Bone marrow (tissue), 2 donors: ENCODE results near the gene SLC39A11.
A peak's percentile ranks its signal among the peaks of the same experiment; 100 is the strongest.
"Not testable (repeated sequence)": the region's sequence is repeated elsewhere in the genome, so short reads cannot be mapped to it uniquely, and the experiment has no call there.

ENCODE experiments used
- DNase-seq, 2 donors: peaks; one replicate each; lab custom pipeline; 2025; lab: John Stamatoyannopoulos, UW

Gene SLC39A11

GRCh38 chr17:73107191-73107590, 14.7 kb upstream of the SLC39A11 start:
- no peak for DNase-seq

DNA sequence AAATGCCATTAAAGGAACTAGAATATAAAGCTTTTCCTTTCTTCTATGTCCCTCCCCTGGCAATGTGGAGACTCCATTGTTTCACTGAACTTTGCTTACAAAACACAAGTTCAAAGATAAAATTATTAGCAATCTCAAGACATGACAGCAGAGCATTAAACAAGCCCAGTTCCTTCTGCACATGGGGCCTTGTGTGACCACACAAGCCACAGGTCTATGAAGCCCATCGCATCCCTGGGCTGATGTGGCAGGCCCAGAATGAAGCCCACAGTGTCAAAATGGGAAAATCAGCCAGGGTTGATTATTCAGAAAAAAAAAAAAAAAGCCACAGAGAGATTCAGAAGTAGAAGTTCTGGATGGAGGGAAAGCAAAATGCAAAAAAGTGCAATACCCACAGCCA, 12.9 kb upstream of the SLC39A11 start:
- DNase-seq, result no peak

GRCh38 chr17:73104450-73104849, 12.0 kb upstream of the SLC39A11 start:
- no peak for DNase-seq

DNA sequence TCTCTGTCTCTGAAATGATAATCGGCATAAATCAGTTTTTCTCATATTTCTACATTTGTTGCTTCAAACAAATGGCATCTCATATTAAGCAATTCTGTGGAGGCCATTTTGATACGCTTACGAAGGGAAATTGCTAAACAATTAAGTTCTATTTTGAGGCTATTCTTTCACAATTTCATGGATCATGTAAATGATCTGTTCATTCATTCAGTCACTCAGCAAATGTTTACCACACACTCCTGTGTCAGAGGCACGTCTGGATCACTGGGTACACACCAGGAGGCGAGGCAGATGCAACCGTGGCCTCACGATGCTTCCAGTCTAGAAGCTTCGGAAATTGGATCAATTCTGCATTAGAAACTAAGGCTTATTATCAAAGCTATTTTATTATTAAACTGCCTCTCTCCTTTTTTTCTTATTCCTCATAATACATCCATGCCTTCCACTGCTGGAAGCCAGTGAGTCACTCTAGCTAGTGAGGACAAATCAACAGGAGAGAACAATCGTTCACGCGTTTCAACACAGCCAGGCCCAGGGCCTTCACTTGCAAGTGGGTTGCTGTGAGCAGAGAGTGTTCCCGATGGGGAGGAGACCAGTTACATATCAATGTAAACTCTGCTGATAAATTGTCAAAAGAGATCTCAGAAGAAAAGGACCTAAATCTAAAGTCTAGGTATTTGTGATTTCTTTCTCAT, 11.3 kb upstream of the SLC39A11 start:
- DNase-seq, result peak in 1 of 2 donors; percentile 32

DNA sequence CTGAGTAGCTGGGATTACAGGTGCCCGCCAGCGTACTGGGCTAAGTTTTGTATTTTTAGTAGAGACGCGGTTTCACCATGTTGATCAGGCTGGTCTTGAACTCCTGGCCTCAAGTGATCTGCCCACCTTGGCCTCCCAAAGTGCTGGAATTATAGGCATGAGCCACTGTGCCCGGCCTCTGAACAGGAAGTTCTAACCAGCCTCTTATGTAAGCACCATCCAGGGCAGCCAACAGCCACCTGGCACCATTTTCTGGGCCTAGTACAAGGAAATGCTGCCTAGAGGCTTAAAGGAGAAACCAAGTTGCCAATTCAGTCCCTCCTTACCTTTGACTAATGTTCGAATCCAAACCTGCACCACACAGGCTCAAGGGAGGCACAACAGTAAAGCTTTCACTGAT, 8.5 kb upstream of the SLC39A11 start:
- no peak for DNase-seq

GRCh38 chr17:73100363-73100762, 7.9 kb upstream of the SLC39A11 start:
- DNase-seq, result no peak

- no peak for DNase-seq
These were observed 7.0 kb upstream of the SLC39A11 start for GRCh38 chr17:73099511-73099910.

DNA sequence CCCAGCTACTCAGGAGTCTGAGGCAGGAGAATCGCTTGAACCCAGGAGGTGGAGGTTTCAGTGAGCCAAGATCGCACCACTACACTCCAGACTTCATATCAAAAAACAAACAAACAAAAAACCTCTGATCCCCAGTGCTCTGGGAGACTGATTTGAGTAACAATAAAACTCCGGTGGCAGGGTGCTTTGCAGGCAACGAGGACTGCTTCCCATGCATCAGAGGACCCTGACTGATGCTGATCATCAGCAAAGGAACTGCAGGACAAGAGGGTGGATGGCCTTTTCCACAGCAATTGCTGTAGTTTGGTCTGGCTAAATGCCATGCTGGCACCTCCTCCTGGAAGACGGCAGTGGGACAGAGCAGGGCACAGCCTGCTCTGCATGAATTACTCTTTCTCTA, 6.4 kb upstream of the SLC39A11 start:
- DNase-seq, result no peak

DNA sequence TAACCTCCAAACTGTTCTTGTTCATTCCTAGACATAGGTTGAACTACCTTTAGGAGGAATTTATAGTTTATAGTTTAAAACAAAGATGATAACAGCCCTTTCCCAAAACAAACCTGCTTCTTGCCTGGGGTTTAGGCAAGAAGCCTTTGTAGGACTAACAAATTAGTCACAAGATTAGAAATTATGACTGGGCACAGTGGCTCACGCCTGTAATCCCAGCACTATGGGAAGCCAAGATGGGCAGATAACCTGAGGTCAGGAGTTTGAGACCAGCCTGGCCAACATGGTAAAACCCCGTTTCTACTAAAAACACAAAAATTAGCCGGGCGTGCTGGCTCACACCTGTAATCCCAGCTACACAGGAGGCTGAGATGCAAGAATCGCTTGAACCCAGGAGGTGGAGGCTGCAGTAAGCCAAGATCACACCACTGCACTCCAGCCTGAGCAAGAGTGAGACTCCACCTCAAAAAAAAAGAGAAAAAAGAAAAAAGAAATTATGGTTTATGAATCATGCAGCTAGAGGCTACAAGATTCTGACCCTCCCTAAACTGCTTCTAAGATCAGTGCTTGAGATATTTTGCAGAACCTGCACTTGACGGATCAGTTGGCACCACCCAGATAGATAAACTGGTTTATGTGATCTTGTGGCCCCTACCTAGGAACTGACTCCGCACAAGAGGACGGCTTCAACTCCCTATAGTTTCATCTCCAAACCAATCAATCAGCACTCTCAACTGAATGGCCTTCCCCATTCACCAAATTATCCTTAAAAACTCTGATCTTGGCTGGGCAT, 5.7 kb upstream of the SLC39A11 start:
- not testable (repeated sequence) for DNase-seq

DNA sequence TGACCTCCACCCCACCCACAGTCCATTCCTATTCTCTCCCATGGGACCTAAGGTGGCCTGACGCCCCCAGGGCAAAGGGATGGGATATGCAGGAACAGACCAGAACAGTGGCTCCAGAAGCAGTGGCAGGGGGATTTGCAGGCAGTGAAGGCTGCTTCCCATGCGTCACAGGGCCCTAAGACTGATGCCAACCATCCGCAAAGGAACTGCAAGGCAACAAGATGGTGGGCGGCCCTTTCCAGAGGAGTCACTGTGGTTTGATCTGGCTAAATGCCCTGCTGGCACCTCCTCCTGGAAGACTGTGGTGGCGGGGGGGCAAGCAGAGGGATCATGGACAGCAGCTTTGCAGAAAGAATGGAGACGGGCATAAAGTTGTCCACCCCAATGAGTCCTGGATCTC, 4.4 kb upstream of the SLC39A11 start:
- DNase-seq, result peak in 1 of 2 donors; percentile 52

- DNase-seq, result no peak
These were observed 3.7 kb upstream of the SLC39A11 start for GRCh38 chr17:73096211-73096610.

DNA sequence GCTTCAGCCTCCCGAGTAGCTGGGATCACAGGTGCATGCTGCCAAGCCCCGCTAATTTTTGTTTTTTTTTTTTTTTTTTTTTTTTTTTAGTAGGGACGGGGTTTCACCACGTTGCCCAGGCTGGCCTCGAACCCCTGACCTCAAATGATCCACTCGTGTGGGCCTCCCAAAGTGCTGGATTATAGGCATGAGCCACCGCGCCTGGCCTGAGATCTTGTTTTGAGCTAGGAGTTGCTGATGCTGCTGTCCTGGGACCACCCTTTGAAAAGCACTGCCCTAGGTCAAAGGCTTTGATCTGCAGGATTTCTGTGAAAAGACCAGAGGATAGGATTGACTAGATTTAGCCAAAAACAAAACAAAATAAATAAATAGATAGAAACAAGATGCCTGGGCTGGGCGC, 798 bp upstream of the SLC39A11 start:
- no peak for DNase-seq

GRCh38 chr17:73091770-73092522, 542 bp downstream of the SLC39A11 start:
- DNase-seq, result no peak

- no peak for DNase-seq
These were observed 1.1 kb downstream of the SLC39A11 start for GRCh38 chr17:73091410-73091769.

- DNase-seq, result no peak
These were observed 1.9 kb downstream of the SLC39A11 start for GRCh38 chr17:73090396-73091202.

- no peak for DNase-seq
These were observed 2.9 kb downstream of the SLC39A11 start for GRCh38 chr17:73089322-73090317.

DNA sequence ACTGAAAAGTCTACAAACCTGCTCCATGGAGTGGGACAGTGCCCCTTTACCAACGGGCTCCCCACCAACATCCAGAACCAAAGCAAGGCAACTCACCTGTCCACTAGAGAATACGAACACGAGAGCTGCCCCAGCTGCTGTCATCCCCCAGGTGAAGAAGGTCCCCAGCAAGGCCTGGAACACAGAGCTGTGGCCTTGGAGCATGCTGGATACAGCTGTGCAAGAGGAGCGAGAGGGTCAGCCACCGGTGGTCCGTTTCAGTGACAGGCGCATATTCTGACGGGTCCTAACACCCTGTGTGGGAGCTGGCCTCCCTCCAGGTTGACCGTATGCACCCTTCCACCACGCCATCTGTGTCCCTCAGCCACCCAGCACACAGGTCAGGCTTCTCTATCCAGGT, 3.9 kb downstream of the SLC39A11 start:
- no peak for DNase-seq

DNA sequence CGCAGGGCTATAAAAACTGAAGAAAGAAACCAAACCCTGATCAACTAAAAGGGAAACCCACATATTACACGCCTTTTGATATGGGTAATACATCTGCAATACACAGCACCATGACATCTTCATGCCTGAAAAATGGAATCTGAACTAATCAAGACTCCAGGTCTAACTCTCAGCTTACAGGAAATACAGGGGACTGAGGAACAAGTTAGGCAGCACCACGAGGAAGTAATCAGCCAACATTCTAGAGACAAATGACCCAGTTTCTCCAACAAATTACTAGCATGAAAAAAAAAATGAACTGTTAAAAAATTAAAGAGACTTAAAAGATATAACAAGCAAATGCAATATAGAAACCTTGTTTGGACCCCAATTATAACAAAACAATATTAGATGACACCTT, 9.1 kb downstream of the SLC39A11 start:
- no peak for DNase-seq

DNA sequence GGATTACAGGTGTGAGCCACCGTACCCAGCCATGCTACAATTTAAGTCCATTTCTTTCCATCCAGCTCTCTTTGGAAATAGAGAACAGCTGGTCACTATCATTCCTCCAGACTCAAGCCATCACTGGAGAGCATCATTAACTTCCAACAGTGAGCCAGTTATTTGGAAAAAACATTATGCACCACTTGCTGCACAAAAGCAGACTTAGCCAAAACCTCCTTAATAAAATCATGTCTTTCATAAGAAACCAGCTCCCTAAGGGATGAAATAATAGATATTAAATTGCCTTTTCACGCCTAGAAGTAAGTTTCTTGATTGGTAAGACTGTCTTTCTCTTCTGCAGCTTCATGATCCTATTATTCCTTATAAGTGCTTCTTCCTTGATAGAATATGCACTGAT, 17.9 kb downstream of the SLC39A11 start:
- no peak for DNase-seq

GRCh38 chr17:73072219-73072962, 20.1 kb downstream of the SLC39A11 start:
- DNase-seq, result no peak
